T-helper 1 cell treated with Interleukin-12 subunit alpha and Interleukin-12 subunit beta and Interleukin-4 antibody, amounts not matched to agents 30 μg/mL and 1 μg/mL, for 36 hours (primary cell): Measurements from ENCODE around the gene TSPO2.

Source experiments
- H3K27ac Mint-ChIP-seq: one replicate; pipeline ENCODE4 v1.8.0; 2021; ENCODE audit warnings: mild to moderate bottlenecking, mixed read lengths
- H3K27me3 Mint-ChIP-seq: one replicate; pipeline ENCODE4 v1.8.0; 2021; ENCODE audit warnings: low read depth, mixed read lengths
- H3K36me3 Mint-ChIP-seq: one replicate; pipeline ENCODE4 v1.8.0; 2021; ENCODE audit warnings: low read depth, mixed read lengths
- H3K4me1 Mint-ChIP-seq: one replicate; pipeline ENCODE4 v1.8.0; 2021; ENCODE audit warnings: low read depth, mixed read lengths
- H3K4me3 Mint-ChIP-seq: one replicate; pipeline ENCODE4 v1.8.0; 2021; ENCODE audit warnings: mild to moderate bottlenecking, moderate library complexity, mixed read lengths
- H3K9me3 Mint-ChIP-seq: one replicate; pipeline ENCODE4 v1.8.0; 2021; ENCODE audit warnings: mixed read lengths

The TSPO2 gene

GRCh38 chr6:41071923-41072835, 29.9 kb downstream of the TSPO2 start, which contains the start of gene OARD1:
Gene OARD1 (minus strand): TSS chr6:41072356. CDS start chr6:41071634, 722 bp downstream.
- Mint-ChIP-seq H3K9me3 (no peaks in the 10 kb centered on the region), H3K27ac (peak within 1 kb of the TSS; percentile 99), H3K4me1 (peaks cover 52% of the 10 kb centered on the region), H3K4me3 (peak within 1 kb of the TSS; percentile 94), H3K36me3 (peaks cover 39% of the 10 kb centered on the region), H3K27me3 (no peaks in the 10 kb centered on the region)

GRCh38 chr6:41072836-41073202, 30.6 kb downstream of the TSPO2 start, which contains the start of gene NFYA:
Gene NFYA (plus strand): TSS chr6:41072974. CDS start chr6:41079090, 6,116 bp downstream.
- Mint-ChIP-seq H3K4me1 (peaks cover 50% of the 10 kb centered on the region), H3K27me3 (no peaks in the 10 kb centered on the region), H3K27ac (peak within 1 kb of the TSS; percentile 99), H3K36me3 (peaks cover 34% of the 10 kb centered on the region), H3K9me3 (no peaks in the 10 kb centered on the region), H3K4me3 (peak within 1 kb of the TSS; percentile 94)

GRCh38 chr6:41073203-41073967, 31.1 kb downstream of the TSPO2 start:
- Mint-ChIP-seq H3K27ac (peak overlapping the region; percentile 97), H3K4me1 (peaks cover 47% of the 10 kb centered on the region), H3K4me3 (peak overlapping the region; percentile 94), H3K27me3 (no peaks in the 10 kb centered on the region), H3K9me3 (no peaks in the 10 kb centered on the region), H3K36me3 (peaks cover 32% of the 10 kb centered on the region)

GRCh38 chr6:41073968-41074691, 31.9 kb downstream of the TSPO2 start:
- Mint-ChIP-seq H3K27me3 (no peaks in the 10 kb centered on the region), H3K4me3 (peak overlapping the region; percentile 94), H3K9me3 (no peaks in the 10 kb centered on the region), H3K4me1 (peaks cover 50% of the 10 kb centered on the region), H3K27ac (peak overlapping the region; percentile 97), H3K36me3 (peaks cover 36% of the 10 kb centered on the region)

GRCh38 chr6:41074692-41075436, 32.6 kb downstream of the TSPO2 start:
- Mint-ChIP-seq H3K27me3 (no peaks in the 10 kb centered on the region), H3K4me1 (peaks cover 48% of the 10 kb centered on the region), H3K36me3 (peaks cover 33% of the 10 kb centered on the region), H3K9me3 (no peaks in the 10 kb centered on the region), H3K27ac (peak overlapping the region; percentile 97), H3K4me3 (peak overlapping the region; percentile 94)

- H3K4me1 Mint-ChIP-seq, result peaks cover 49% of the 10 kb centered on the region
- peak overlapping the region; percentile 94 for H3K4me3 Mint-ChIP-seq
- H3K27me3 Mint-ChIP-seq, result no peaks in the 10 kb centered on the region
- H3K36me3 Mint-ChIP-seq, result peaks cover 32% of the 10 kb centered on the region
- H3K9me3 Mint-ChIP-seq, result no peaks in the 10 kb centered on the region
- peak overlapping the region; percentile 34 for H3K27ac Mint-ChIP-seq
Measured at GRCh38 chr6:41075651-41076626, 33.7 kb downstream of the TSPO2 start.

GRCh38 chr6:41077536-41077935, 35.3 kb downstream of the TSPO2 start:
- H3K27me3 Mint-ChIP-seq, result no peaks in the 10 kb centered on the region
- H3K9me3 Mint-ChIP-seq, result no peaks in the 10 kb centered on the region
- no peak overlapping the region for H3K27ac Mint-ChIP-seq
- H3K4me1 Mint-ChIP-seq, result peaks cover 55% of the 10 kb centered on the region
- H3K4me3 Mint-ChIP-seq, result no peak overlapping the region
- H3K36me3 Mint-ChIP-seq, result peaks cover 30% of the 10 kb centered on the region

GRCh38 chr6:41078101-41078500, 35.8 kb downstream of the TSPO2 start:
- H3K4me3 Mint-ChIP-seq, result no peak overlapping the region
- H3K4me1 Mint-ChIP-seq, result peaks cover 60% of the 10 kb centered on the region
- no peaks in the 10 kb centered on the region for H3K9me3 Mint-ChIP-seq
- H3K36me3 Mint-ChIP-seq, result peaks cover 33% of the 10 kb centered on the region
- H3K27me3 Mint-ChIP-seq, result no peaks in the 10 kb centered on the region
- H3K27ac Mint-ChIP-seq, result no peak overlapping the region

- H3K4me3 Mint-ChIP-seq, result no peak overlapping the region
- no peaks in the 10 kb centered on the region for H3K27me3 Mint-ChIP-seq
- H3K4me1 Mint-ChIP-seq, result peaks cover 65% of the 10 kb centered on the region
- peaks cover 37% of the 10 kb centered on the region for H3K36me3 Mint-ChIP-seq
- no peaks in the 10 kb centered on the region for H3K9me3 Mint-ChIP-seq
- no peak overlapping the region for H3K27ac Mint-ChIP-seq
Measured at GRCh38 chr6:41079080-41079479, 36.8 kb downstream of the TSPO2 start.

GRCh38 chr6:41080621-41081020, 38.4 kb downstream of the TSPO2 start:
- Mint-ChIP-seq H3K36me3 (peaks cover 34% of the 10 kb centered on the region), H3K27me3 (no peaks in the 10 kb centered on the region), H3K9me3 (no peaks in the 10 kb centered on the region), H3K27ac (peak overlapping the region; percentile 87), H3K4me3 (peak overlapping the region; percentile 71), H3K4me1 (peaks cover 50% of the 10 kb centered on the region)

GRCh38 chr6:41083072-41083471, 40.8 kb downstream of the TSPO2 start:
- Mint-ChIP-seq H3K4me1 (peaks cover 43% of the 10 kb centered on the region), H3K27ac (no peak overlapping the region), H3K27me3 (no peaks in the 10 kb centered on the region), H3K9me3 (no peaks in the 10 kb centered on the region), H3K36me3 (peaks cover 46% of the 10 kb centered on the region), H3K4me3 (no peak overlapping the region)

GRCh38 chr6:41085182-41085581, 42.9 kb downstream of the TSPO2 start:
- Mint-ChIP-seq H3K9me3 (no peaks in the 10 kb centered on the region), H3K27me3 (no peaks in the 10 kb centered on the region), H3K36me3 (peaks cover 41% of the 10 kb centered on the region), H3K4me3 (no peak overlapping the region), H3K4me1 (peaks cover 32% of the 10 kb centered on the region), H3K27ac (no peak overlapping the region)

GRCh38 chr6:41088451-41088850, 46.2 kb downstream of the TSPO2 start:
- no peak overlapping the region for H3K27ac Mint-ChIP-seq
- no peaks in the 10 kb centered on the region for H3K9me3 Mint-ChIP-seq

More at GRCh38 chr6:41088451-41088850, 46.2 kb downstream of the TSPO2 start:
- peaks cover 49% of the 10 kb centered on the region for H3K36me3 Mint-ChIP-seq
- no peak overlapping the region for H3K4me3 Mint-ChIP-seq
- H3K4me1 Mint-ChIP-seq, result peaks cover 12% of the 10 kb centered on the region
- H3K27me3 Mint-ChIP-seq, result no peaks in the 10 kb centered on the region
